ENCODE measurements around the gene WBP2.

GRCh38 chr17:75824050-75824552, 31.0 kb downstream of the WBP2 start:
- TF ChIP-seq SUZ12 (IDR thresholded peaks at IDR 0.05; ENCODE audit: extremely low read depth, insufficient read depth, insufficient read length) (no peak), YY1 (IDR thresholded peaks at IDR 0.05; ENCODE audit: insufficient read depth, insufficient read length) (no peak), ZNF274 (IDR thresholded peaks at IDR 0.05; ENCODE audit: low read depth, low read length) (no peak)

All from NT2/D1 (cell line).